HTERT RPE-1 (cell line): Measurements from ENCODE around the gene EDARADD.
"Not testable (repeated sequence)": the region's sequence is repeated elsewhere in the genome, so short reads cannot be mapped to it uniquely, and the experiment has no call there.

Experiments used
- in situ Hi-C: fragments of 300-500 bp; cut with MboI; formaldehyde crosslinking; loops from 4 replicates; pipeline ENCODE4 v1.14.3; 2020; ENCODE audit warnings: low sequenced_read_pairs

Gene EDARADD

GRCh38 chr1:236429715-236430274 is 35.7 kb downstream of the EDARADD start:
- in situ Hi-C loops: no loop called here

DNA sequence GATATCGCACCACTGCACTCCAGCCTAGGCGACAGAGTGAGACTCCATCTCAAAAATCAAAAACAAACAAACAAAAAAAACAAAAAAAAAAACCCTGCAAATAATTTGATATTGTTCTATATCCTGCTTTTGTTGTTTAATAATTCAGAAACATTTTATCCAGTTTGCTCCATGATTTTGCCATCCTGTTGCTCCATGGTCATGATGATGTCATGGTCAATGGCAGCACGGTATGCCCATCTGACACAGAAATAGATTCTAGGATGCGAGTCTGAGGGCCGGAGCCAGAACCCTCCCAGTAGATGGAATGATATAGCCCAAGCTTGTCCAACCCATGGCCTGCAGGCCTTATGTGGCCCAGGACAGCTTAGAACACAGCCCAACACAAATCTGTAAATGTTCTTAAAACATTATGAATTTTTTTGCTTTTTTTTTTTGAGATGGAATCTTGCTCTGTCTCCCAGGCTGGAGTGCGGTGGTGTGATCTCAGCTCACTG is 39.8 kb downstream of the EDARADD start:
- in situ Hi-C loops: no loop called here

DNA sequence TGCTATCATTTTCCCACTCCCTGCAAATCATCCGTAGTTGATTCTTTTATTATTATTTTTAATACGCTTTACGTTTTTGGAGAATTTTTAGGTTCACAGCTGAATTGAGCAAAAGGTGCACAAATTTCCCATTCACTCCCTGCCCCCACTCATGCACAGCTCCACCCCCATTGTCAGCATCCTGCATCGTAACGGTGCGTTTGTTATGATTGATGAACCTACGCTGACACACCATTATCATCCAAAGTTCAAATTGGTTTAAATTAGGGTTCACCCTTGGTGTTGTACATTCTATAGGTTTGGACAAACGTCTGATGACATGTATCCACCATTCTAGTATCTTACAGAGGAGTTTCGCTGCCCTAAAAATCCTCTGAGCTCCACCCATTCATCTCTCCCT is 44.5 kb downstream of the EDARADD start:
- in situ Hi-C loops: no loop called here

GRCh38 chr1:236440373-236440772 is 46.3 kb downstream of the EDARADD start:
- in situ Hi-C loops: no loop called here

DNA sequence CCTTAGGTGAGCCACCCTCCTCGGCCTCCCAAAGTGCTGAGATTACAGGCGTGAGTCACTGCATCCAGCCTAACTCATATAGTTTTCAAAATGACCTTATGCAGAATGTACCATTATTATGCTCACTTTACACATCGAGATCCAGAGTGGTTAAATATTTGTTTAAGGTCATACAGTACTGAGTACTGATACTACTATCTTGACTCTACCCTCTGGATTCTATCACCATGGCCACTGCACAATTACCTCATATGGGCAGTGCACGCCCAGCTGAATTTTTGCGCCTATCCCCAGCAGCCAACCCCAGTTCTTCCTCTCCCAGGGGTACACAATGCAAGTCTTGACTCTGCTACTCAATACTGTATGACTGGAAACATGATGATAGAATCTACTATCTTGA is 56.7 kb downstream of the EDARADD start:
- in situ Hi-C loops: no loop called here

DNA sequence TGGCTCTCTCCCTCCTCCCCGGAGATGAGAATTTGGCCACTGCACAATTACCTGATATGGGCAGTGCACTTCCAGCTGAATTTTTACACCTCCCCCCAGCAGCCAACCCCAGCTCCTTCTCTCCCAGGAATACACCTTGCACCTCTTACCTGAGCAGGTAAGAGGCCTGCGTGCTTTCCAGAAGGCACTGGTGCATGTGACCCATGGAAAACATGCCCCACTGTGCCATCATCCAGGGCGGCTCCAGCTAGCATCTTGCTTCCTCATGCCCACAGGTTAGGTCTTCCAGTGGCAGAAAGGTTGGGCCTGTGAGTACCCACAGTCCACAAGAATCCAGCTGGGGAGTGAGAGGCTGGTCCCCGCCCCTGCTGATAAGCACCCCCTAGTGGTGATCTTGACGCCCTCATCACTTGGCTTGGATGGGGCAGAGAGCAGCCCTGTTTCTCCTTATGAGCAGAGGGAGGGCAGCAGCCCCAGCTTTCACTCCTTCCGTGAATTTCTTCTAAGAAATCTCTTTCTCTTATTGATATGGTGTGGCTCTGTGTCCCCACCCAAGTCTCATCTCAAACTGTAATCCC is 57.8 kb downstream of the EDARADD start:
- in situ Hi-C loops: no loop called here

- in situ Hi-C loops: no loop called here
Observed at GRCh38 chr1:236455243-236455642, 61.2 kb downstream of the EDARADD start.

- in situ Hi-C loops: no loop called here
Observed at GRCh38 chr1:236457775-236458174, 63.7 kb downstream of the EDARADD start.

GRCh38 chr1:236458996-236459395 is 64.9 kb downstream of the EDARADD start:
- in situ Hi-C loops: no loop called here

DNA sequence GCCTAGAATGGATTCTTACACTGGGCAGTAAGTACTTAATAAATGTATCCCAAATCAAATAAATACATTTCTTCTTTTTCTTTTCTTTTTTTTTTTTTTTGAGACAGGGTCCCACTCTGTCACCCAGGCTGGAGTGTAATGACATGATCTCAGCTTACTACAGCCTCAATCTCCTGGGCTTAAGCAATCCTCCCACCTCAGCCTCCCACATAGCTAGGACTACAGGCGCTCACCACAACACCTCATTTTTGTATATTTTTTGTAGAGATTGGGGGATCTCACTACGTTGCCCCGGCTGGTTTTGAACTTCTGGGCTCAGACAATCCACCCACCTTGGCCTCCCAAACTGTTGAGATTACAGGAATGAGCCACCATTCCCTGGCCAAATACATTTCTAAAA is 66.0 kb downstream of the EDARADD start:
- in situ Hi-C loops: no loop called here

GRCh38 chr1:236464197-236464596 is 70.1 kb downstream of the EDARADD start:
- in situ Hi-C loops: not testable (repeated sequence)

DNA sequence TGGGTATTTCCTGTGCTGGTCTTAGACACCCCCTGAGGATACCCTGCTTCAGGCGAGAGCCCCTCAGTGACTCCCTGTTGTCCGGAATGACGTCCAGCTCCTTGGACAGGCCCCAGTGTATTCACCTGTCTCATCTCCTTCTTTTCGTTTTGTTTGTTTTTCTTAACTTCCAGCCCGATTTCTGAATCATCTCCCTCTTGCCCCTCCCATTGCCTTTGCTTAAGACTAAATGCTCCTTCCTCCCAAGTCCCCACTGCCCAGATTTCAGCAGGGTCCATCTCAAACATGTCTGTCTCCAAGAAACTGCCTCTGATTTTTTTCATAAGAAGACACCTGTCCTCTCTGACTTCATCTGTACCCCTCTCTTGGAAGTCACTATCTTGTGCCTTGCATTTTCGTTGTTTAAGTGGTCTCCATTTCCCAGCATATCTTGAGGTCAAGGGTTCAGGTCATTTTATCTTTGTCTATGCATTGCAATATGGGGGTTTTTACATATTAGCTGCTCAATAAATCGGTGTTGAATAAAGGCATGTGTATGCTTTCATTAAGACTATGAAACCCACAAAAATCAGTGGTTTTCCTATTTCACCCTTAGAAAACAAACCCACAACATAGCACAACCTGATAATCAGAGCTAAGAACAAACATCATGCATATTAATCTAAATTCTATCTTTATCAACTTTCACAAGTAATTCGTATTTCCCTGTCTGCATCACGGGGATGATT is 71.3 kb downstream of the EDARADD start:
- in situ Hi-C loops: no loop called here

DNA sequence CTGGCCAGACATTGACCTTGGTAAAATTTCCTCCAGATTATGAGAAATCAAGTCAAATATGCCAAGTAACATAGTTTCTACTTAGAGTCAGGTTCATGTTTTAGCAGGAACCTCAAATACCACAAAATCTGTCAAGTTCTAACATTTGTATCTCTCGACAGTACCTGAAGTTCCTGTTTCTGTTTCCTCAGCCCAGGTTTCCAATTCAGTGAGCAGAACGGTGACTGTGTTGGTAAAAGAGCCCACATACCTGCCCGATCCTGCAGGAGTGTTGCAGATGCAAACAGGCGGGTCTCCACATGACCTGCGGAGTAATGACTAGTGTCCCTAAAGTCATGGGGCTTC is 71.8 kb downstream of the EDARADD start:
- in situ Hi-C loops: no loop called here

DNA sequence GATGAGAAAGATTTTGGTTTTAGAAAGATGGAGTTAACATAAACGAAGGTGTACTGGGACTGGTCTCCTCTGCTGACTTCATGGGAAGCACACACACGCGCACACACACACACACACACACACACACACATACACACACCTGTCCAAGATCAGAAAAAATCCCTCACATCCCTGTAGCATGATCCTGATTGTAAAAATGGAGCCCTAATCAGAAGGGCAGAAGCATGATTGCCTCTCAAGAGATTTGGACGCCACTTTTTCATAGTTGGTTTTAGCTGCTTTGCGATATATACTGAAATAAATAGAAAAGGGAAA is 73.2 kb downstream of the EDARADD start:
- in situ Hi-C loops: no loop called here

DNA sequence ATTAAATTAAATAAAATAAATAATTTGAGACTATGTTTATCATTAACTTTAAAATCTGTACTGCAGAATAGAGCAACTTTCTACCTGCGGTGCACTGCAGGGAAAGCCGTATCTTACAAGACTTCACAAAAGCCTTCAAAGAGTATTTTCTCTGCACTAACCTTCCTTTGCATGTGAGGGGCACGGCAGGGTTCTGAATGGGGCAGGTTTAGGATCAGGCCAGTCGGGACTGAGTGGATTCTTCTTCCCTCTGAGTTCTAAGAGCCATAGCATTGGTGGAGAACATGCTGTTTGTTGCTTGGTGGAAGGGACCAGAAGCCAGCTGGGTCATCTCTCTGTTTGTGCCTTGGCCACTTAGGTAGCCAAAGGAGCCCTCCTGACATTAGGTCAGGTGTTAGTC is 74.5 kb downstream of the EDARADD start:
- in situ Hi-C loops: no loop called here

DNA sequence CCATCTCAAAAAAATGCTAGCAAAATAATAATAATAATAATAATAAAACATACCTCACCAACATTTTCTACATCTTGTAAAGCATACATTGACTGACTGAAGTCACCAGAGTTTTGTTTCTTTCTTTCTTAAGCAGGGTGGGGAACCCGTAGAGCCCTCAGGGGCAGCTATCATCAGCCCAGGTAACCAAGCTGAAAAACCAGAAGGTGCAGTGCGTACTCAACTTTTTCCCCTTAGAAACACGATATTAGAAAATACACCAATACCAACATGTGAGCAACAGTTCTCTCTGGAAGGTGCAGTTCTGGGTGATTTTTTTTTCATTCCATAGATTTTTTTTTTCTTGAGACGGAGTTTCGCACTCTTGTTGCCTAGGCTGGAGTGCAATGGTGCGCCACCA is 75.4 kb downstream of the EDARADD start:
- in situ Hi-C loops: no loop called here

- in situ Hi-C loops: no loop called here
Observed at GRCh38 chr1:236471096-236471495, 77.0 kb downstream of the EDARADD start.

DNA sequence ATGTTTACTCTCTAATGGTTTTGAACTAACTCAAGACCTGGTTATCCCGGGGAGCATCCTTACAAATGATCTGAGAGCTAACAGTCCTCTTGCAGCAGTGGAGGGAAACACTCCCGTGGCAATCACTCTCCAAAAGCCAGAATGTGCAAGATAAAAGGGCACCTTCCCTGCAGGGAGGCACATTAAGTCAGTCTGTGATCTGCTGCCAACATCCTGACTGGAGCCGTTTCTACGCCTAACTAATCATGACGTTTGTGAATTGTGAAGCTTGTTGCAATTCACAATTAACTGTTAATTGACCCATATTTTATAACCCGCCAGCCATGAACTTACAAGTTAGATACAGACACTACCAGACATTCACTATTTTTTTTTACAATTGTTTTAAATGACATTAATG is 77.6 kb downstream of the EDARADD start:
- in situ Hi-C loops: no loop called here

GRCh38 chr1:236472850-236473788 is 79.0 kb downstream of the EDARADD start:
- in situ Hi-C loops: no loop called here

GRCh38 chr1:236476019-236476418 is 81.9 kb downstream of the EDARADD start:
- in situ Hi-C loops: no loop called here

GRCh38 chr1:236480758-236481436 is 86.8 kb downstream of the EDARADD start:
- in situ Hi-C loops: no loop called here
